Measurements from ENCODE around the gene PTTG1IP.
"Not testable (repeated sequence)": the region's sequence is repeated elsewhere in the genome, so short reads cannot be mapped to it uniquely, and the experiment has no call there.

DNA sequence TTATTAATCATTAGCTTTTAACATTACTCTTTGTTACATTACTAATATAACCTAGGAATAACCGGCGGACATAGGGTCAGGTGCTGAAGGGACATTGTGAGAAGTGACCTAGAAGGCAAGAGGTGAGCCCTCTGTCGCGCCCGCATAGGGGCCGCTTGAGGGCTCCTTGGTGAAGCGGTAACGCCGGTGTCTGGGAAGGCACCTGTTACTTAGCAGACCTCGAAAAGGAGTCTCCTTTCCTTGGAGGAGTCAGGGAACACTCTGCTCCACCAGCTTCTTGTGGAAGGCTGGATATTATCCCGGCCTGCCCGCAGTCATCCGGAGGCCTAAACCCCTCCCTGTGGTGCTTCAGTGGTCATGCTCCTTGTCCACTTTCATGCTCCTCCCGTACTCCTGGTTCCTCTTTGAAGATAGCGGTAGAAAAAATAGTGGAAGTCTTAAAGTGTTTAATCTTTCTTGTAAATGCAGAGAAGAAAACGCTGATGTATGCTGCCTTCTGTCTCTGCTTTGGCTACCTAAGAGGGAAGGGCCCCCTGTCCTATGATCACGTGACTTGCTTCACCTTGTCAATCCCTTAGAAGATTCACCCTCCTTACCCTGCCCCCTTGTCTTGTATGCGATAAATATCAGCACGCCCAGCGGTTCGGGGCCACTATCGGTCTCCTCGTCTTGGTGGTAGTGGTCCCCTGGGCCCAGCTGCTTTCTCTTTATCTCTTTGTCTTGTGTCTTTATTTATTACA, 40.8 kb downstream of the PTTG1IP start:
- not testable (repeated sequence) for TF ChIP-seq EZH2phosphoT487 (IDR thresholded peaks at IDR 0.05; ENCODE audit: insufficient read depth, low read depth); EZH2 (IDR thresholded peaks at IDR 0.05; ENCODE audit: insufficient read depth, poor library complexity, severe bottlenecking)
